GM13976 (cell line): ENCODE measurements around the gene RXFP3.
"Not testable (repeated sequence)": the region's sequence is repeated elsewhere in the genome, so short reads cannot be mapped to it uniquely, and the experiment has no call there.

Source experiments
- DNase-seq: peaks from one replicate; pipeline ENCODE4 v3.0.0; 2012; ENCODE audit warnings: low spot score
- in situ Hi-C: fragments of 300-500 bp; cut with MboI; formaldehyde crosslinking; loops from one replicate; pipeline ENCODE4 v1.12.0; 2022; ENCODE audit warnings: low sequenced_read_pairs, mixed read lengths, inconsistent platforms; ENCODE audit not compliant: unreplicated experiment
- TF ChIP-seq, protein P1 (sequence below): IDR thresholded peaks from 2 replicates; pipeline ENCODE4 v1.5.1; 2012; ENCODE audit warnings: borderline replicate concordance, mild to moderate bottlenecking; ENCODE audit not compliant: insufficient read depth; ENCODE audit errors: extremely low read depth, missing control alignments, control extremely low read depth

RXFP3 gene

DNA sequence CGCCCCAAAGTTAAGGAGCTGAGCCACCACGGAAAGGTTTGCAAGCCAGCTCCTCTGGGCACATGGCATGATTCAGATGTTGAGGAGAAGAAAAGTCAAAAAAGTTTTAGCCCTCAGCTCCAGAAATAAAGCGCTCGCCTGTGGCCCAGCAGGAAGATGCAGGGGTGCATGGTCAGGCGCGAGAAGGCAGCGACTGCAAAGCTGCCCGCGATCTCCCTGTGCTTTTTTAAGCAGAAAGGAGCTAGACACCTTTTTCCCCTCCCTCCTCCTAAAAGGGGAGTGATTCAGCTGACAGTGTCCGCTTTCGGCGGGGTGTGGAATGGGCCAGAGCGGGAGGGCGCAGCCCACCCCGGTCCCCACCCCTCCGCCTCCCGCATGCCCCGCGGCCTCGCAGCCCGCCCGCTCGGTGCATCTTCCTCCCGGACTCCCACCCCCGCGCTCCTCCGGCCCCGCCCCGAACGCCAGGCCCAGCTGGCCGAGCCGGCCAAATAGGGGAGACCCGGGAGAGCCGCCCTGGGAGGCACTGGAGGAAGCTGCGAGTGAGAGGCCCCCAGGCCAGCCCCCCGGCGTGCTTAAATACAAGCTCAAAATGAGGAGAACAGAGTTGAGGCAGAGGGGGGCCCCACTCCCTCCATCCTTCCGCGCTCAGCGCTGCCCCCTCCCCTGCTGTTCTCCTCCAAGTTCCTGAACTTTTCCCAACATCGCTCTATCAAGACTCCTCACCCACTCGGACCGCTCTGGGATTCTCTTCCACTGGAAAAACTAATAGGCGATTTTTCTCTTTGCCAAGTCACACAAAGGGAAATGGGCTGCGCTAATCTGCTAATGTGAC, 44.2 kb upstream of the RXFP3 start, which contains the start of gene ADAMTS12:
Gene ADAMTS12, minus strand, starts transcription at position 203 of the 832 bp plus-strand sequence. Its CDS starts 134 bp downstream, at position 69.
- in situ Hi-C loops, result no loop called here
- TF ChIP-seq, protein P1, sequence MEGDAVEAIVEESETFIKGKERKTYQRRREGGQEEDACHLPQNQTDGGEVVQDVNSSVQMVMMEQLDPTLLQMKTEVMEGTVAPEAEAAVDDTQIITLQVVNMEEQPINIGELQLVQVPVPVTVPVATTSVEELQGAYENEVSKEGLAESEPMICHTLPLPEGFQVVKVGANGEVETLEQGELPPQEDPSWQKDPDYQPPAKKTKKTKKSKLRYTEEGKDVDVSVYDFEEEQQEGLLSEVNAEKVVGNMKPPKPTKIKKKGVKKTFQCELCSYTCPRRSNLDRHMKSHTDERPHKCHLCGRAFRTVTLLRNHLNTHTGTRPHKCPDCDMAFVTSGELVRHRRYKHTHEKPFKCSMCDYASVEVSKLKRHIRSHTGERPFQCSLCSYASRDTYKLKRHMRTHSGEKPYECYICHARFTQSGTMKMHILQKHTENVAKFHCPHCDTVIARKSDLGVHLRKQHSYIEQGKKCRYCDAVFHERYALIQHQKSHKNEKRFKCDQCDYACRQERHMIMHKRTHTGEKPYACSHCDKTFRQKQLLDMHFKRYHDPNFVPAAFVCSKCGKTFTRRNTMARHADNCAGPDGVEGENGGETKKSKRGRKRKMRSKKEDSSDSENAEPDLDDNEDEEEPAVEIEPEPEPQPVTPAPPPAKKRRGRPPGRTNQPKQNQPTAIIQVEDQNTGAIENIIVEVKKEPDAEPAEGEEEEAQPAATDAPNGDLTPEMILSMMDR, result no peak
- DNase-seq, result peak; percentile 60

DNA sequence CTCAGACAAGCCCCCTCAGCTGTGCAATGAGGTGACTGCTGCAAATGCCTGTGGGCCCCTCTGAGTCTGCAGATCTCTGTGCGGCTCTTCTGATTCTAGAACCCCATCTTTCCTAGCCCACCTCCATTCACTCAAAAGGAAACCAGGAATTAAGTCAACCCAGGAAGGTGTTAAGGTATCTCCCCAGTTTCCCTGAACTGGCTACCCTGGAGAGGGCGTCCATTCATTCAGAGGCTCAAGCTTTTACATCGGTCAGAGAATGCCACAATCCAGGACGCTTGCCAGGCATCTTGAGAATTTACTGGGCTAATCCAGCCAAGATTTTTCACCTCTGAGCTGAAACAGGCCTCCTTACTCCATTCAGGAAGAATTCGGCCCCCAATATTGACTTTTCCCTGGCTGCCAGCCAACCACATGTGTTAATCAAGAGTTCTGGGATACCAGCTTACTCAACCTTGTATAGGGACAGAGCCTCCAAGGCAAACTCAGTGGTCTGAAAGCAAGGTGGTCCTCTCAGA, 43.5 kb upstream of the RXFP3 start:
- TF ChIP-seq, protein P1, result no peak
- in situ Hi-C loops, result no loop called here
- no peak for DNase-seq

DNA sequence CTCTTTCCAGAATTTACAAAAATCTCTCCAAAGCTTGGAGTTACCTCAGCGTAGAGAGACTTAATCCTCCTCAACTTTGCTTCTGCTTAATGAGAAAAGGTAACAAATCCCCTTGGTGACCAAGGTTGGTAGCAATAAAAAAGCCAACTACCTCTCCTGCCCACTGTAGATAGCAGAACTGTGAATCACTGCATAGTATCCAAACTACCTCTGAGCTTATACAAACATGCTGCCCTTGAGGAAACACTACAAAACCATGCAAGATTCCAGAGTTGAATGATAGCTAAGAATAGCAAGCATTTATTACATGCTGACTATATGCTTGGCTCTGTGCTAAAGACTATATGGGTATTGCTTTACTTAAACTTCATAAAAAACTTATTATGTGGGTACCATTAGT, 41.6 kb upstream of the RXFP3 start:
- TF ChIP-seq, protein P1, result no peak
- DNase-seq, result no peak
- in situ Hi-C loops, result no loop called here

DNA sequence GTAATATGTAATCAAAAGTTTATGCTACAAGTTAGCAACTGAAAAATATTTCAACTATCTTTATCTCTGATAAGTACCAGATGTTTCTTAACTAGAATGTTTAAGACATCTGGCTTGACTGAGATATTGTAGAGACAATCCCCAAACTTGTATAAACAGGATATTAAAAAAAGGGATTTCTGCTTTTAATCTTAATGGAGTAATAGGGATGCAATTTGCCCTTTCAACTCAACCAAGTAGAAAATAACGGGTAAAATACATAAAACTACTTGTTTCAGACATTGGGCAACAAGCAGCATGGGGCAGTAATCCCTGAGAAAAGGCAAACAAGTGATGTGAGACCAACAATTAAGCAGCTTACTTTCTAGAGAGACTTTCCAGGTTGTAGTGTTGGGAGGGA, 35.0 kb upstream of the RXFP3 start:
- in situ Hi-C loops, result no loop called here
- no peak for DNase-seq
- TF ChIP-seq, protein P1, result no peak

DNA sequence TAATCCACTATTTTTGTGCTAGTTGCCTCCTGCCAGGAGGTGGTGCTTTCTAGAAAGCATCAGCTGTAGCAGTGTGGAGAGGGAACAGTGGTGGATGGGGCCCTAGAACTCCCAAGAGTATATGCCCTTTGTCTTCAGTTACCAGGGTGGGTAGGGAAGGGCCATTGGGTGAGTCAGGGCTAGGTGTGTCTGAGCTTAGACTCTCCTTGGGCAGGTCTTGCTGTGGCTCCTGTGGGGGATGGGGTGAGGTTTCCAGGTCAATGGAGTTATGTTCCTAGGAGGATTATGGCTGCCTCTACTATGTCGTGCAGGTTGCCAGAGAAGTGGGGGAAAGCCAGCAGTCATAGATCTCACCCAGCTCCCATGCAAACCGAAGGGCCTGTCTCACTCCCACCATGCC, 33.1 kb upstream of the RXFP3 start:
- DNase-seq, result no peak
- in situ Hi-C loops, result no loop called here
- TF ChIP-seq, protein P1, result no peak

DNA sequence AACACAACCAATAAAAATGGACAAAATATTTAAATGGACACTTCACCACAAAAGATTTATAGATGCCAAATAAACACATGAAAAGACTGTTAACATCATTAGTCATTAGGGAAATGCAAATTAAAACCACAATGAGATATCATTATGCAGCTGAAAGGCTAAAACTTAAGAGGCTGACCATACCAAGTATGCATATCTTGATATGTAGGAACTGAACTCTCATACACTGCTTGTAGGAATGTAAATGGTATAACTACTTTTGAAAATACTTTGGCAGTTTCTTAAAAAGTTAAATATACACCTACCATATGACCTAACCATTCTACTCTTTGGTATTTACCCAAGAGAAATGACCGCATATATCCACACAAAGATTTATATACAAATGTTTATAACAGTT, 30.8 kb upstream of the RXFP3 start:
- TF ChIP-seq, protein P1, result no peak
- in situ Hi-C loops, result no loop called here
- DNase-seq, result no peak

DNA sequence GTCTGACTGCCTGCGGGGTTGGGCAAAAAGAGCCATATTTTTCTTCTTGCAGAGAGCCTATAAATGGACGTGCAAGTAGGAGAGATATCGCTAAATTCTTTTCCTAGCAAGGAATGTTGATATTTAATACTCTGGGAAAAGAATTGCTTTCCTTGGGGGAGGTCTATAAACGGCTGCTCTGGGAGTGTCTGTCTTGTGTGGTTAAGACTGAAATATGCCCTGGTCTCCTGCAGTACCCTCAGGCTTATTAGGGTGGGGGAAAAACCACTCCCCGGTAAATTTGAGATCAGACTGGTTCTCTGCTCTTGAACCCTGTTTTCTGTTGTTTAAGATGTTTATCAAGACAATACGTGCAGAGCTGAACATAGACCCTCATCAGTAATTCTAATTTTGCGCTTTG, 29.9 kb upstream of the RXFP3 start:
- in situ Hi-C loops, result not testable (repeated sequence)

DNA sequence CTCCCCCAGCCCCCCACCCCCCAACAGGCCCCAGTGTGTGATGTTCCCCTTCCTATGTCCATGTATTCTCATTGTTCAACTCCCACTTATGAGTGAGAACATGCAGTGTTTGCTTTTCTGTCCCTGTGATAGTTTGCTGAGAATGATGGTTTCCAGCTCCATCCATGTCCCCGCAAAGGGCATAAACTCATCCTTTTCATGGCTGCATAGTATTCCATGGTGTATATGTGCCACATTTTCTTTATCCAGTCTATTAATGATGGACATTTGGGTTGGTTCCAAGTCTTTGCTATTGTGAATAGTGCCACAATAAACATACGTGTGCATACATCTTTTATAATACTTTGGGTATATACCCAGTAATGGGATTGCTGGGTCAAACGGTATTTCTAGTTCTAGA, 21.3 kb upstream of the RXFP3 start:
- in situ Hi-C loops, DNase-seq: not testable (repeated sequence)

More for the DNA sequence above, 29.9 kb upstream of the RXFP3 start:
- DNase-seq, result not testable (repeated sequence)
